Natural killer cell (primary cell): ENCODE measurements around the gene TRIM9. TPM values are rescaled to one million over a fixed set of nuclear protein-coding genes. Genes with fewer than 3 reads are reported as not detected.

Source experiments
- ATAC-seq, 3 donors: fragments of 150-1000 bp in 2 of 3; fragments of 200-7000 bp in 1 of 3; cut with Tn5 transposase; 1 replicate in 1 of 3; 2 replicates in 2 of 3; pipeline ENCODE4 v1.10.0; 2021; ENCODE audit warnings: mild to moderate bottlenecking in 2 of 3, moderate library complexity in 2 of 3
- DNase-seq, 2 donors: peaks; one replicate each; pipeline versions ENCODE4 v3.0.0 to v3.0.0-alpha.2; 2013 to 2021; ENCODE audit warnings: mixed read lengths in 1 of 2
- H3K27ac ChIP-seq: one replicate; pipeline ENCODE4 v1.5.1; 2013; ENCODE audit warnings: mild to moderate bottlenecking, low read length
- H3K27me3 ChIP-seq: one replicate; pipeline ENCODE4 v1.6.1; 2013; ENCODE audit warnings: low read length; ENCODE audit not compliant: control insufficient read depth, insufficient read depth
- H3K36me3 ChIP-seq: one replicate; pipeline ENCODE4 v1.6.1; 2013; ENCODE audit warnings: low read length; ENCODE audit not compliant: control insufficient read depth, insufficient read depth
- H3K4me1 ChIP-seq: one replicate; pipeline ENCODE4 v1.6.1; 2013; ENCODE audit warnings: low read length; ENCODE audit not compliant: control insufficient read depth, insufficient read depth
- H3K4me3 ChIP-seq: one replicate; pipeline ENCODE4 v1.5.1; 2013; ENCODE audit warnings: low read length
- H3K9me3 ChIP-seq: one replicate; pipeline ENCODE4 v1.6.1; 2013; ENCODE audit warnings: low read length; ENCODE audit not compliant: control insufficient read depth, insufficient read depth
- H3K27ac Mint-ChIP-seq, 2 donors: one replicate each; pipeline ENCODE4 v1.8.0; 2022; ENCODE audit warnings: mild to moderate bottlenecking in 2 of 2, mixed read lengths in 2 of 2, moderate library complexity in 1 of 2
- H3K27me3 Mint-ChIP-seq, 2 donors: one replicate each; pipeline ENCODE4 v1.8.0; 2022; ENCODE audit warnings: low read depth in 2 of 2, mixed read lengths in 2 of 2
- H3K36me3 Mint-ChIP-seq: one replicate; pipeline ENCODE4 v1.8.0; 2022; ENCODE audit warnings: mixed read lengths
- H3K4me1 Mint-ChIP-seq, 2 donors: one replicate each; pipeline ENCODE4 v1.8.0; 2022; ENCODE audit warnings: mixed read lengths in 2 of 2
- H3K4me3 Mint-ChIP-seq: one replicate; pipeline ENCODE4 v1.8.0; 2022; ENCODE audit warnings: mild to moderate bottlenecking, moderate library complexity, mixed read lengths
- H3K9me3 Mint-ChIP-seq, 2 donors: one replicate each; pipeline ENCODE4 v1.8.0; 2022; ENCODE audit warnings: mixed read lengths in 2 of 2
- CTCF ChIP-seq: fragments of 200-600 bp; IDR thresholded peaks from one replicate; pipeline ENCODE4 v1.8.0; 2022; ENCODE audit warnings: antibody characterized with exemption
- WGBS: methylation state at CpG from one replicate; pipeline ENCODE4 v1.1.7; 2013; ENCODE audit warnings: missing lambda C conversion rate; ENCODE audit not compliant: insufficient coverage; 5-methylcytosine and 5-hydroxymethylcytosine counted together
- intact Hi-C: fragments of 100-400 bp; cut with micrococcal nuclease; formaldehyde crosslinking; loops from one replicate; pipeline ENCODE4 v1.14.2; 2022
- total RNA-seq, 4 donors: library from RNA; stranded (reverse); fragments of 120-200 nt in 1 of 4; gene quantifications; one replicate each; pipeline versions ENCODE4 v1.2.3 to v1.2.4, GENCODE V29; 2013 to 2022

The TRIM9 gene
- total RNA-seq, 3 donors from 2014 or later (not counting 1 experiment from before 2014, with no cell fraction given): 0.25 to 0.40 (median 0.35) TPM

GRCh38 chr14:50926851-50927386, 168.0 kb downstream of the TRIM9 start:
- intact Hi-C loops: no loop called here
- no peak for TF ChIP-seq CTCF
- no peaks in the 10 kb centered on the region for H3K27me3 ChIP-seq
- peaks cover 5% of the 10 kb centered on the region for H3K4me1 ChIP-seq
- H3K27ac Mint-ChIP-seq: no peak overlapping the region
- H3K4me1 Mint-ChIP-seq: no peaks in the 10 kb centered on the region
- ATAC-seq: peak in 1 of 3 donors; percentile 48
- H3K4me3 ChIP-seq: no peak overlapping the region
- no peaks in the 10 kb centered on the region for H3K9me3 Mint-ChIP-seq
- peaks cover 8 to 16% of the 10 kb centered on the region in 2 donors for H3K27me3 Mint-ChIP-seq
- no peaks in the 10 kb centered on the region for H3K9me3 ChIP-seq
- no peak overlapping the region for H3K4me3 Mint-ChIP-seq
- no peak overlapping the region for H3K27ac ChIP-seq
- DNase-seq: no peak
- 45% methylated on average over 3 of the region's 3 CpGs for WGBS
- no peaks in the 10 kb centered on the region for H3K36me3 Mint-ChIP-seq
- H3K36me3 ChIP-seq: no peaks in the 10 kb centered on the region

Other genes starting within 250 kb of the TRIM9 start
- not detected for gene ABHD12B, start 223.1 kb downstream of the TRIM9 start, total RNA-seq
- gene PYGL, start 150.6 kb downstream of the TRIM9 start, total RNA-seq: 10 to 100 TPM in 1 of 3 donors, 1 to 10 TPM in 2; 2.0 to 22.3 (median 3.2) TPM
- gene TMX1, start 145.1 kb upstream of the TRIM9 start, total RNA-seq: 10 to 100 TPM; 17.4 to 27.4 (median 25.8) TPM